ENCODE results near the gene TBC1D10A.

Gene TBC1D10A

GRCh38 chr22:30357650-30358215, 31.0 kb upstream of the TBC1D10A start (continued):
- TF ChIP-seq ZFP30 (CRISPR knock-in tag; IDR thresholded peaks at IDR 0.05), result no peak
- TF ChIP-seq GLIS3 (CRISPR knock-in tag; IDR thresholded peaks at IDR 0.05), result no peak
- TF ChIP-seq SNAI2 (CRISPR knock-in tag; IDR thresholded peaks at IDR 0.05), result no peak

DNA sequence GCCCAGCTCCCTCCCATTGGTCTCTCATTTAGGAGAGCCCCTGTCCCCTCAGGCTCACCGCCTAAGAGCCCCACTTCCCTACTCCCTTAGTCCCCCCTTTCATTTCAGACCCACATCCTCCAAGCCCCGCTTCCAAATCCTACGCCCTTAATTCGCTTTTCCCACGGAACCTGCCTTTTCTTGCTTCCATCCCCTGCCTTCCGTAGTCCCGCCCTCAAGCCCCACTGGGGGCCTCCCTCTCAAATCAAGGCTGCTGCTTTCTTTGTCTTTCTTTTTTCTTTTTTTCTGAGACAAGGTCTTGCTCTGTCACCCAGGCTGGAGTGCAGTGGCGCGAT, 30.5 kb upstream of the TBC1D10A start:
- ATAC-seq, result peak; percentile 26
- TF ChIP-seq ZC3H10 (CRISPR knock-in tag; IDR thresholded peaks at IDR 0.05), result no peak
- TF ChIP-seq TSHZ2 (CRISPR knock-in tag; IDR thresholded peaks at IDR 0.05), result no peak
- no peak for TF ChIP-seq TOX (CRISPR knock-in tag; IDR thresholded peaks at IDR 0.05; ENCODE audit: borderline replicate concordance)
- TF ChIP-seq, protein P1, sequence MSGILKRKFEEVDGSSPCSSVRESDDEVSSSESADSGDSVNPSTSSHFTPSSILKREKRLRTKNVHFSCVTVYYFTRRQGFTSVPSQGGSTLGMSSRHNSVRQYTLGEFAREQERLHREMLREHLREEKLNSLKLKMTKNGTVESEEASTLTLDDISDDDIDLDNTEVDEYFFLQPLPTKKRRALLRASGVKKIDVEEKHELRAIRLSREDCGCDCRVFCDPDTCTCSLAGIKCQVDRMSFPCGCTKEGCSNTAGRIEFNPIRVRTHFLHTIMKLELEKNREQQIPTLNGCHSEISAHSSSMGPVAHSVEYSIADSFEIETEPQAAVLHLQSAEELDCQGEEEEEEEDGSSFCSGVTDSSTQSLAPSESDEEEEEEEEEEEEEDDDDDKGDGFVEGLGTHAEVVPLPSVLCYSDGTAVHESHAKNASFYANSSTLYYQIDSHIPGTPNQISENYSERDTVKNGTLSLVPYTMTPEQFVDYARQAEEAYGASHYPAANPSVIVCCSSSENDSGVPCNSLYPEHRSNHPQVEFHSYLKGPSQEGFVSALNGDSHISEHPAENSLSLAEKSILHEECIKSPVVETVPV (CRISPR knock-in tag; IDR thresholded peaks at IDR 0.05), result no peak
- TF ChIP-seq GLIS3 (CRISPR knock-in tag; IDR thresholded peaks at IDR 0.05), result no peak
- no peak for TF ChIP-seq RARB (CRISPR knock-in tag; IDR thresholded peaks at IDR 0.05)

GRCh38 chr22:30356449-30357235, 29.9 kb upstream of the TBC1D10A start, which contains the start of the genes CCDC157 and SF3A1:
CCDC157 (plus strand) TSS chr22:30357007; CDS start chr22:30366001, 8,994 bp downstream.
SF3A1 (minus strand) TSS chr22:30356894; CDS start chr22:30356792, 102 bp downstream.
- peak; percentile 97 for ATAC-seq
- TF ChIP-seq PPARA (CRISPR knock-in tag; IDR thresholded peaks at IDR 0.05; ENCODE audit: borderline replicate concordance) (no peak), ZFP3 (CRISPR knock-in tag; IDR thresholded peaks at IDR 0.05) (no peak), ZNF70 (CRISPR knock-in tag; IDR thresholded peaks at IDR 0.05) (no peak), POU6F1 (CRISPR knock-in tag; IDR thresholded peaks at IDR 0.05; ENCODE audit: borderline replicate concordance, low read depth) (no peak), ARNTL (CRISPR knock-in tag; IDR thresholded peaks at IDR 0.05; ENCODE audit: borderline replicate concordance, low read depth) (no peak), RARB (CRISPR knock-in tag; IDR thresholded peaks at IDR 0.05) (no peak), TCF4 (CRISPR knock-in tag; IDR thresholded peaks at IDR 0.05; ENCODE audit: borderline replicate concordance) (no peak), BACH2 (CRISPR knock-in tag; IDR thresholded peaks at IDR 0.05; ENCODE audit: borderline replicate concordance) (no peak)
- TF ChIP-seq, protein P2, sequence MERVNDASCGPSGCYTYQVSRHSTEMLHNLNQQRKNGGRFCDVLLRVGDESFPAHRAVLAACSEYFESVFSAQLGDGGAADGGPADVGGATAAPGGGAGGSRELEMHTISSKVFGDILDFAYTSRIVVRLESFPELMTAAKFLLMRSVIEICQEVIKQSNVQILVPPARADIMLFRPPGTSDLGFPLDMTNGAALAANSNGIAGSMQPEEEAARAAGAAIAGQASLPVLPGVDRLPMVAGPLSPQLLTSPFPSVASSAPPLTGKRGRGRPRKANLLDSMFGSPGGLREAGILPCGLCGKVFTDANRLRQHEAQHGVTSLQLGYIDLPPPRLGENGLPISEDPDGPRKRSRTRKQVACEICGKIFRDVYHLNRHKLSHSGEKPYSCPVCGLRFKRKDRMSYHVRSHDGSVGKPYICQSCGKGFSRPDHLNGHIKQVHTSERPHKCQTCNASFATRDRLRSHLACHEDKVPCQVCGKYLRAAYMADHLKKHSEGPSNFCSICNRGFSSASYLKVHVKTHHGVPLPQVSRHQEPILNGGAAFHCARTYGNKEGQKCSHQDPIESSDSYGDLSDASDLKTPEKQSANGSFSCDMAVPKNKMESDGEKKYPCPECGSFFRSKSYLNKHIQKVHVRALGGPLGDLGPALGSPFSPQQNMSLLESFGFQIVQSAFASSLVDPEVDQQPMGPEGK (CRISPR knock-in tag; IDR thresholded peaks at IDR 0.05; ENCODE audit: borderline replicate concordance), result no peak
- TF ChIP-seq, protein P1 (CRISPR knock-in tag; IDR thresholded peaks at IDR 0.05), result no peak
- TF ChIP-seq, protein P3, sequence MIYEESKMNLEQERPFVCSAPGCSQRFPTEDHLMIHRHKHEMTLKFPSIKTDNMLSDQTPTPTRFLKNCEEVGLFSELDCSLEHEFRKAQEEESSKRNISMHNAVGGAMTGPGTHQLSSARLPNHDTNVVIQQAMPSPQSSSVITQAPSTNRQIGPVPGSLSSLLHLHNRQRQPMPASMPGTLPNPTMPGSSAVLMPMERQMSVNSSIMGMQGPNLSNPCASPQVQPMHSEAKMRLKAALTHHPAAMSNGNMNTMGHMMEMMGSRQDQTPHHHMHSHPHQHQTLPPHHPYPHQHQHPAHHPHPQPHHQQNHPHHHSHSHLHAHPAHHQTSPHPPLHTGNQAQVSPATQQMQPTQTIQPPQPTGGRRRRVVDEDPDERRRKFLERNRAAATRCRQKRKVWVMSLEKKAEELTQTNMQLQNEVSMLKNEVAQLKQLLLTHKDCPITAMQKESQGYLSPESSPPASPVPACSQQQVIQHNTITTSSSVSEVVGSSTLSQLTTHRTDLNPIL (CRISPR knock-in tag; IDR thresholded peaks at IDR 0.05; ENCODE audit: low read depth), result no peak
